OCI-LY7 (cell line): ENCODE measurements around the gene WSB1.

Source experiments
- CTCF ChIP-seq: fragments of 200-600 bp; sonication (generic); conservative IDR thresholded peaks from 2 replicates; pipeline ENCODE4 v1.5.1; 2014; ENCODE audit warnings: mild to moderate bottlenecking, antibody characterized with exemption, low read length, moderate library complexity, mixed read lengths
- EZH2phosphoT487 ChIP-seq: fragments of 200-600 bp; sonication (generic); IDR thresholded peaks from 2 replicates; pipeline ENCODE4 v1.6.1; 2018; ENCODE audit warnings: low read depth, borderline replicate concordance, mild to moderate bottlenecking, mixed run types, antibody characterized with exemption, low read length, moderate library complexity, mixed read lengths

GRCh38 chr17:27351759-27352158 is 57.8 kb downstream of the WSB1 start:
- TF ChIP-seq CTCF (no peak), EZH2phosphoT487 (no peak)
